Measurements from ENCODE around the gene HOXD3. TPM values are rescaled to one million over a fixed set of nuclear protein-coding genes. Genes with fewer than 3 reads are reported as not detected.

HOXD3 gene
- total RNA-seq, 2 experiments from 2014 or later, result not detected

DNA sequence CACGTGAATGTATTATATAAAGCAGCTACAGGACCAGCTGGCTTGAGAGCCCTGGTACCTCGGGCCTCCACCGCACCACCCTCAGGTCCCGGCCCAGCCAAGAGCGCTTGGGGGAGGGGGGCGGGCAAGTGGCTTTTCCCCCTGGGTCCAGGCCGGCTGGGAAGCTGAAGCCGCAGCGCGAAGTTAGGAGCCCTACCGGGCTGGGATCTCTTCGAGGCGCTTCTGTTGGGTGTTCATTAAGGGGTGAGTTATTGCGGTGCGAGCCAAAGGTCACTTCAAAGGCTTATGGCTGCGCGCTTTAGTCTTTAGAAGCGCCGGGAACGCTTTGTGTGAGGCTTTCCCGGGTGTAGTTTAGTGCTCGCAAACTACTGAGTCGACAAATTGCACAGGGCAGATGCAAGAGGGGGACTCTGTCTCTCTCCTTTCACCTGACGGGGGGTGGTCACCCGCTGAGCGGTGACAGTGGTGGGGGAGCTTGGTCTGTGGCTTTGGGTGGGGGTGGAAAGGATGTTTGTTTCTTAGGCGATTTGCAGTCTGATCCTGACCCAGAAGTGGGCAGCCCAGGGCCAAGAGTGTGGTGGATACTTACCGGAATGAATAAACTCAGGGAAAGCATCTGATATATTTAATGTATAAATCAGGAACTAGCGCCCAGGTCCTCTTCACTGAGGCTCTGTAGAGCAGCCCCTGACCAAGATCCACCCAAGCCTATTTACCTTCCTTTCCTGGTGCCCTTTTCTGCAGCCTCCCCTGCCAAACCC lies 6.0 kb downstream of the HOXD3 start:
- POLR2A ChIA-PET, result no interaction called here

DNA sequence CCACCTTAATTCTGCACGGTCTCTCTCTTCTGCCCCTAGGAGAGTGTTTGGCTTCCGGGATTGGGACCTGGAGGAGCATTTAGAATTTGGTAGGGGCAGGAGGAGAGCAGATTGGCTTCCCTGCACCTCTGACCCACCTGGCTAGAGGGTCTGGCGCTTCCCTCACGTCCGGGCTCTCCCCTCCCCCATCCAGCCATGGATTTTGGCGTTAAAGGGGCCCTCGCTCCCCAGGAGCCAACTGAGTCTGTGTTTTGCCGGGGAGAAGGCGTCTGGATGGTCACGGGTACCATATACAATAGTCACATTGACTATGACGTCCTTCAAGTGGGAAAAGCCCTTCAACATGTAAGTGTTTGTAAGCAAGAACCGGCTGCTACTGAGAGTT lies 6.6 kb downstream of the HOXD3 start:
- POLR2A ChIA-PET, result no interaction called here
- Mint-ChIP-seq H3K27me3 (peaks cover 96% of the 10 kb centered on the region), H3K36me3 (ENCODE audit: low read depth) (peaks cover 5% of the 10 kb centered on the region), H3K27ac (no peak overlapping the region), H3K4me3 (no peak overlapping the region), H3K4me1 (ENCODE audit: low read depth) (peaks cover 17% of the 10 kb centered on the region), H3K9me3 (no peaks in the 10 kb centered on the region)
- Histone ChIP-seq H3K4me1 (ENCODE audit: insufficient read depth, low read length) (peaks cover 26% of the 10 kb centered on the region), H3K27ac (ENCODE audit: low read depth in 1 of 2, low read length in 2 of 2) (no peak overlapping the region), H3K4me3 (ENCODE audit: low read length) (no peak overlapping the region), H3K9me3 (ENCODE audit: control insufficient read depth in 1 of 2, insufficient read depth in 1 of 2, low read length in 2 of 2) (peaks cover 0 to 58% of the 10 kb centered on the region in 2 experiments), H3K27me3 (ENCODE audit: control insufficient read depth in 1 of 2, insufficient read depth in 2 of 2, low read length in 2 of 2) (peaks cover 82 to 97% of the 10 kb centered on the region in 2 experiments), H3K36me3 (ENCODE audit: insufficient read depth, low read length) (no peaks in the 10 kb centered on the region)
- no peak for DNase-seq
- no peak for ATAC-seq (ENCODE audit: poor library complexity)
- TF ChIP-seq, protein P1, sequence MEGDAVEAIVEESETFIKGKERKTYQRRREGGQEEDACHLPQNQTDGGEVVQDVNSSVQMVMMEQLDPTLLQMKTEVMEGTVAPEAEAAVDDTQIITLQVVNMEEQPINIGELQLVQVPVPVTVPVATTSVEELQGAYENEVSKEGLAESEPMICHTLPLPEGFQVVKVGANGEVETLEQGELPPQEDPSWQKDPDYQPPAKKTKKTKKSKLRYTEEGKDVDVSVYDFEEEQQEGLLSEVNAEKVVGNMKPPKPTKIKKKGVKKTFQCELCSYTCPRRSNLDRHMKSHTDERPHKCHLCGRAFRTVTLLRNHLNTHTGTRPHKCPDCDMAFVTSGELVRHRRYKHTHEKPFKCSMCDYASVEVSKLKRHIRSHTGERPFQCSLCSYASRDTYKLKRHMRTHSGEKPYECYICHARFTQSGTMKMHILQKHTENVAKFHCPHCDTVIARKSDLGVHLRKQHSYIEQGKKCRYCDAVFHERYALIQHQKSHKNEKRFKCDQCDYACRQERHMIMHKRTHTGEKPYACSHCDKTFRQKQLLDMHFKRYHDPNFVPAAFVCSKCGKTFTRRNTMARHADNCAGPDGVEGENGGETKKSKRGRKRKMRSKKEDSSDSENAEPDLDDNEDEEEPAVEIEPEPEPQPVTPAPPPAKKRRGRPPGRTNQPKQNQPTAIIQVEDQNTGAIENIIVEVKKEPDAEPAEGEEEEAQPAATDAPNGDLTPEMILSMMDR (IDR thresholded peaks at IDR 0.05), result no peak
- intact Hi-C loops (cut with DNase I, micrococcal nuclease), result no loop called here
- CTCF ChIA-PET, result no interaction called here

More for the DNA sequence above, 6.0 kb downstream of the HOXD3 start:
- CTCF ChIA-PET, result no interaction called here
- Histone ChIP-seq H3K36me3 (ENCODE audit: insufficient read depth, low read length) (no peaks in the 10 kb centered on the region), H3K9me3 (ENCODE audit: control insufficient read depth in 1 of 2, insufficient read depth in 1 of 2, low read length in 2 of 2) (peaks cover 0 to 62% of the 10 kb centered on the region in 2 experiments), H3K4me1 (ENCODE audit: insufficient read depth, low read length) (peaks cover 29% of the 10 kb centered on the region), H3K27ac (ENCODE audit: low read depth in 1 of 2, low read length in 2 of 2) (no peak overlapping the region), H3K27me3 (ENCODE audit: control insufficient read depth in 1 of 2, insufficient read depth in 2 of 2, low read length in 2 of 2) (peaks cover 82 to 99% of the 10 kb centered on the region in 2 experiments), H3K4me3 (ENCODE audit: low read length) (no peak overlapping the region)
- Mint-ChIP-seq H3K4me3 (no peak overlapping the region), H3K9me3 (no peaks in the 10 kb centered on the region), H3K27ac (no peak overlapping the region), H3K36me3 (ENCODE audit: low read depth) (peaks cover 5% of the 10 kb centered on the region), H3K4me1 (ENCODE audit: low read depth) (peaks cover 21% of the 10 kb centered on the region), H3K27me3 (peaks cover 96% of the 10 kb centered on the region)
- TF ChIP-seq, protein P1 (IDR thresholded peaks at IDR 0.05), result no peak
- no peak for DNase-seq
- intact Hi-C loops (cut with DNase I, micrococcal nuclease), result no loop called here
- ATAC-seq (ENCODE audit: poor library complexity), result no peak

DNA sequence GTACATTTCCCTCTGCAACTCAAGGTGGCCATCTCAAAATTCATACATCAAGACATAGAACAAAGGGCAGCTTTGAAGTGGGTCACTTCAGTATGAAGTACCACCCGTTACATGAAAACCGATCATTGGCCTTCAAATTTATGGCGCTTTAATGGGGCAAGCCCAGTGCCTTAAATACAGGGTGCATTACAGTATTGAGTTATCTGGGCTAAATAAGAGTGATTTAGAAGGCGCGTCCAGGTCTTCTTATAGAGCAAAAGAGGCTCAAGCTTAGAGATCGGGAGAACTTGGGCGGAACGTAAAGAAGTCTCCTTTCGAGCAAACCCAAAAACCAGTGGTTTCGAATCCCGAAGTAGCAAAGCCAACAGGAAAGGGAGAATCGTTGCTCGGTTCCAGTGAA lies 7.1 kb downstream of the HOXD3 start:
- H3K4me3 Mint-ChIP-seq, result no peak overlapping the region
- peaks cover 25% of the 10 kb centered on the region for H3K4me1 ChIP-seq (ENCODE audit: insufficient read depth, low read length)
- peaks cover 17% of the 10 kb centered on the region for H3K4me1 Mint-ChIP-seq (ENCODE audit: low read depth)
- no peak for ATAC-seq (ENCODE audit: poor library complexity)
- POLR2A ChIA-PET, result no interaction called here
- no peak overlapping the region for H3K27ac ChIP-seq (ENCODE audit: low read depth in 1 of 2, low read length in 2 of 2)
- intact Hi-C loops (cut with DNase I, micrococcal nuclease), result no loop called here
- no peak for DNase-seq
- peaks cover 5% of the 10 kb centered on the region for H3K36me3 Mint-ChIP-seq (ENCODE audit: low read depth)
- no peaks in the 10 kb centered on the region for H3K9me3 Mint-ChIP-seq
- peaks cover 97% of the 10 kb centered on the region for H3K27me3 Mint-ChIP-seq
- peaks cover 84 to 97% of the 10 kb centered on the region in 2 experiments for H3K27me3 ChIP-seq (ENCODE audit: control insufficient read depth in 1 of 2, insufficient read depth in 2 of 2, low read length in 2 of 2)
- TF ChIP-seq, protein P1 (IDR thresholded peaks at IDR 0.05), result no peak
- H3K27ac Mint-ChIP-seq, result no peak overlapping the region
- CTCF ChIA-PET, result no interaction called here
- H3K4me3 ChIP-seq (ENCODE audit: low read length), result no peak overlapping the region
- H3K9me3 ChIP-seq (ENCODE audit: control insufficient read depth in 1 of 2, insufficient read depth in 1 of 2, low read length in 2 of 2), result peaks cover 0 to 56% of the 10 kb centered on the region in 2 experiments
- no peaks in the 10 kb centered on the region for H3K36me3 ChIP-seq (ENCODE audit: insufficient read depth, low read length)

Data from CD4-positive, alpha-beta T cell (primary cell).